Endodermal cell (in vitro differentiated cells): ENCODE measurements around the gene GABRB3. TPM values are rescaled to one million over a fixed set of nuclear protein-coding genes. Genes with fewer than 3 reads are reported as not detected.

Source experiments
- DNase-seq: peaks from one replicate; pipeline ENCODE4 v3.0.0-alpha.2; 2017
- H3K27ac ChIP-seq: 2 replicates; pipeline ENCODE4 v1.5.1; 2013; ENCODE audit warnings: mild to moderate bottlenecking, low read depth, low read length, moderate library complexity
- H3K27me3 ChIP-seq: 2 replicates; pipeline ENCODE4 v1.6.1; 2013; ENCODE audit warnings: mild to moderate bottlenecking, low read length, moderate library complexity; ENCODE audit not compliant: insufficient read depth, control insufficient read depth, poor library complexity, severe bottlenecking
- H3K36me3 ChIP-seq: 2 replicates; pipeline ENCODE4 v1.7.0; 2013; ENCODE audit warnings: mild to moderate bottlenecking, low read length, moderate library complexity; ENCODE audit not compliant: control insufficient read depth, insufficient read depth
- H3K4me1 ChIP-seq: one replicate; pipeline ENCODE4 v1.7.0; 2013; ENCODE audit warnings: low read length; ENCODE audit not compliant: control insufficient read depth, insufficient read depth
- H3K4me3 ChIP-seq: 2 replicates; pipeline ENCODE4 v1.5.1; 2013; ENCODE audit warnings: mild to moderate bottlenecking, low read length, moderate library complexity
- H3K9ac ChIP-seq: 2 replicates; pipeline ENCODE4 v1.6.1; 2013; ENCODE audit warnings: mild to moderate bottlenecking, low read length, moderate library complexity; ENCODE audit not compliant: poor library complexity, severe bottlenecking; ENCODE audit errors: extremely low read depth
- H3K9me3 ChIP-seq: 2 replicates; pipeline ENCODE4 v1.6.1; 2013; ENCODE audit warnings: mild to moderate bottlenecking, low read length, moderate library complexity; ENCODE audit not compliant: control insufficient read depth
- H3K27ac Mint-ChIP-seq: 2 replicates; pipeline ENCODE4 v1.8.0; 2020; ENCODE audit warnings: mixed read lengths
- H3K27me3 Mint-ChIP-seq: 2 replicates; pipeline ENCODE4 v1.8.0; 2021; ENCODE audit warnings: mild to moderate bottlenecking, mixed read lengths; ENCODE audit not compliant: insufficient read depth
- H3K36me3 Mint-ChIP-seq: 2 replicates; pipeline ENCODE4 v1.8.0; 2020; ENCODE audit warnings: low read depth, mixed read lengths
- H3K4me1 Mint-ChIP-seq: 2 replicates; pipeline ENCODE4 v1.8.0; 2020; ENCODE audit warnings: mixed read lengths
- H3K4me3 Mint-ChIP-seq: 2 replicates; pipeline ENCODE4 v1.8.0; 2020; ENCODE audit warnings: mild to moderate bottlenecking, moderate library complexity, mixed read lengths
- H3K9me3 Mint-ChIP-seq: 2 replicates; pipeline ENCODE4 v1.8.0; 2020; ENCODE audit warnings: mild to moderate bottlenecking, mixed read lengths
- CTCF ChIP-seq: fragments of 200-600 bp; sonication (generic); conservative IDR thresholded peaks from 2 replicates; pipeline ENCODE4 v1.5.0; 2021; ENCODE audit warnings: antibody characterized with exemption, mild to moderate bottlenecking
- WGBS, 2 experiments: methylation state at CpG; one replicate each; pipeline versions ENCODE4 v1.1.5 to v1.1.7; 2013; ENCODE audit warnings: missing lambda C conversion rate in 2 of 2, mixed read lengths in 1 of 2; ENCODE audit not compliant: insufficient coverage in 1 of 2, insufficient read length in 1 of 2; 5-methylcytosine and 5-hydroxymethylcytosine counted together
- total RNA-seq, 2 donors: library from RNA; stranded (reverse); fragmentation: NEBNext Ultra II Directional in 1 of 2; extraction: Animal tissue kit (Norgen Biotek cat#: 25700) in 1 of 2; gene quantifications; 2 replicates in 1 of 2; 3 replicates in 1 of 2; pipeline ENCODE4 v1.2.1, GENCODE V29; 2021

The GABRB3 gene
- total RNA-seq, 2 donors from 2014 or later: 81.8 to 122 TPM

DNA sequence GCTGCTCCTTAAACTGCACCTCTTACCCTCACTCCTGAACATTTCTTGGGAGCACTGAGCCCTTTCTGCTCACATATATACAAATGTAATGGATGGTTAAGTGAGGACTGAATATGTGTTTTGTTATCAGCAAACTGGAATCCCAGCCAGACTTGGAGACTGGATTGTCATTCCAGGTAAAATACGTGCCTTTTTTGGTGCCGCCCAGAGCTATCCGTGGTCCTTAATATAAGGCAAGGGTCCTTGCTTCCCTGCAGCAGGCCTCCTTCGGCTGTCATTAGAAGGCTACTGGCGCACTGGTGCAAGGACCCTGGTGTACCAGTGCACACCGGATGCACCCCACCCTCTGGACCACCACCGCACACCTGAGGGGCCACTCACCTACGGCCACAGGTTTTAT is 1.1 kb upstream of the GABRB3 start:
- no peak for TF ChIP-seq CTCF
- no peak overlapping the region for H3K27ac ChIP-seq
- peaks cover 10% of the 10 kb centered on the region for H3K36me3 ChIP-seq
- H3K27me3 ChIP-seq: no peaks in the 10 kb centered on the region
- H3K9ac ChIP-seq: no peak overlapping the region
- Mint-ChIP-seq H3K4me1 (peaks cover 27% of the 10 kb centered on the region), H3K27me3 (no peaks in the 10 kb centered on the region), H3K4me3 (peak overlapping the region; percentile 81), H3K27ac (peak overlapping the region; percentile 87), H3K36me3 (no peaks in the 10 kb centered on the region), H3K9me3 (no peaks in the 10 kb centered on the region)
- peak; percentile 83 for DNase-seq
- 3 to 32% methylated on average over 3 to 8 of the region's 8 CpGs for WGBS, 2 experiments
- H3K4me1 ChIP-seq: no peaks in the 10 kb centered on the region
- H3K9me3 ChIP-seq: no peaks in the 10 kb centered on the region
- H3K4me3 ChIP-seq: peak overlapping the region; percentile 68

DNA sequence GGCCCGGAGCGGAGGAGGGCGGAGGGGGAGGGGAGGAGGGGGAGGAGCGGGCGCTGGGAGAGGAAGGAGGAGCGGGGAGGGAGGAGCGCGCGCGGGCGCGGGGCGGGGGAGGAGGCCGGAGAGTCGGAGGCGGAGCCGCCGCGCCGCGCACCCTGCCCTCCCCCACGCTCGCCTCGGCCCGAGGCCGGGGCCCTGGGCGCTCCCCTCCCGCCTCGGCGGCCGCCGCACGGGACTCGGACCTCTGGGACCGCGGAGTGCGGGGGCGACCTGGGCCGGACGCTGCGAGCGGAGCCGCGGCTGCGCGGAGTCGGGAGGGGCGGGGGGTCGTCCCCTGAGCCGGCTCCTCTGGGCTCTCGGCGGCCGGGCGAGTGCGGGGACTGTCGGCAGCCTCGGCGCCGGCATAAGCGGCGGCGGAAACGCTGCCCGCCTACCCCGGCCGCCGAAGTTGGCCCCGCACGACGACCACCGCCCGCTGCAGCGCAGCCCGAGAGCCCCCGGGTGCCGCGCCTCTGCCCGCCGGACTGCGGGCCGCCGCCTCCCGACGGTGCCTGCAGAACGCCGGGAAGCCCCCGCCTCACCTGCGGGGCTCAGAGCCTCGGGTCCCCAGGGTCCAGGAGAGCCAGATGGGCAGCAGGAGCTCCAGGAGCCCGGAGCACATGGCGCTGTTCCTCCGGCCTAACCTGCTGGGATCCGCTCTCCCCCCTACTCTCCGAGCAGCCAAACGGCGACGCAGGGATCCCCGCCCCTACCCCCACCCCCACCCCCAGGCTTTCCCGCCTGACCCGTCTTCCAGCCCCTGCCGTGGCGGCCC is 406 bp upstream of the GABRB3 start:
- peaks cover 32% of the 10 kb centered on the region for H3K4me1 Mint-ChIP-seq
- no peak for TF ChIP-seq CTCF

DNA sequence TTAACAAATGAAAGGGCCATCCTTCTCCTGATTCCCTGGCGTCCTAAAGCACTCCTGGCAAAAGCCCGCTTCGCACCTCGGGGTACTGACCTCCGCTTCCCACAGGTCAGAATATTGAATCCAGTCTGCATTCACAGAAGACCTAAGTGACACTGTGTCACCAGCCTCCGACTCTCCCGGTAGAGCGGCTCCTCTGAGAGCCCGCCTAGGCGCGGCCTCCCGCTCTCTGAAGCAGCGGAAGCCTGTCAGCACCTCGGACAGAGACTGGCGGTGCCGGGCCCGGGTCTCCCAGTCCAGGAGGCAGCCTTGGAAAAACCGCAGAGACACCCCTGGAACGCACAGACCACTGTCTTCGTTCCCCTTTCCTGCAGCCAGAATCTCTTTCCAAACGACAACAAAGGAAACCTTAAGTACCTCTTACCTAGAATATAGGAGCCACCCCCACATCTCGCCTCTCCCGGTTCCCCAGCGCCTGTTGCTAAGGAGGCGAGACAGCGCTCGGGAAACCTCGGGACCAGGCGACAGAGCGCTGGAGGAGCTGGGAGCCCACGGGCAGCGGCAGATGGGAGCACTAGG is 1.2 kb downstream of the GABRB3 start:
- Histone ChIP-seq H3K4me1 (peaks cover 14% of the 10 kb centered on the region), H3K9me3 (no peaks in the 10 kb centered on the region), H3K27me3 (no peaks in the 10 kb centered on the region), H3K4me3 (peak overlapping the region; percentile 91), H3K36me3 (peaks cover 13% of the 10 kb centered on the region), H3K9ac (peak overlapping the region; percentile 59), H3K27ac (no peak overlapping the region)
- peak; percentile 97 for DNase-seq
- Mint-ChIP-seq H3K4me3 (peak overlapping the region; percentile 81), H3K27me3 (no peaks in the 10 kb centered on the region), H3K4me1 (peaks cover 43% of the 10 kb centered on the region), H3K36me3 (no peaks in the 10 kb centered on the region), H3K27ac (peak overlapping the region; percentile 86), H3K9me3 (no peaks in the 10 kb centered on the region)
- TF ChIP-seq CTCF: no peak
- WGBS, 2 experiments: 1 to 3% methylated on average over 14 to 32 of the region's 32 CpGs

More for the DNA sequence above, 406 bp upstream of the GABRB3 start:
- DNase-seq: peak; percentile 93
- no peak overlapping the region for H3K27ac ChIP-seq
- no peaks in the 10 kb centered on the region for H3K9me3 Mint-ChIP-seq
- peaks cover 6% of the 10 kb centered on the region for H3K4me1 ChIP-seq
- H3K27me3 Mint-ChIP-seq: no peaks in the 10 kb centered on the region
- peaks cover 13% of the 10 kb centered on the region for H3K36me3 ChIP-seq
- H3K36me3 Mint-ChIP-seq: no peaks in the 10 kb centered on the region
- H3K27ac Mint-ChIP-seq: peak overlapping the region; percentile 87
- H3K27me3 ChIP-seq: no peaks in the 10 kb centered on the region
- H3K4me3 ChIP-seq: peak overlapping the region; percentile 68
- 0% methylated on average over 94 of the region's 102 CpGs; no CpG with 5 or more reads in 1 of the 2 experiments for WGBS, 2 experiments
- H3K9me3 ChIP-seq: no peaks in the 10 kb centered on the region
- peak overlapping the region; percentile 81 for H3K4me3 Mint-ChIP-seq
- peak overlapping the region; percentile 41 for H3K9ac ChIP-seq
